BJ (cell line): ENCODE measurements around the gene LRRC8C. TPM values are rescaled to one million over a fixed set of nuclear protein-coding genes. Genes with fewer than 3 reads are reported as not detected.

ENCODE experiments used
- CTCF ChIA-PET: fragments of 350-600 bp; formaldehyde crosslinking; extraction: SDS; loops from one replicate; lab custom pipeline; 2021; ENCODE audit warnings: antibody characterized with exemption, inconsistent platforms; lab: Yijun Ruan, JAX
- POLR2A ChIA-PET: fragments of 300-600 bp; sonication (Branson Sonifier 250); formaldehyde crosslinking; extraction: SDS; loops from one replicate; lab custom pipeline; 2021; ENCODE audit warnings: antibody characterized with exemption; lab: Charles Lee
- DNase-seq: peaks from one replicate; pipeline ENCODE4 v3.0.0-alpha.2; 2011; ENCODE audit warnings: low read depth
- H3K27me3 ChIP-seq: 2 replicates; pipeline ENCODE4 v1.6.0; 2011; ENCODE audit warnings: low read length; ENCODE audit not compliant: control insufficient read depth, insufficient read depth
- H3K36me3 ChIP-seq: 2 replicates; pipeline ENCODE4 v1.5.1; 2011; ENCODE audit warnings: low read length; ENCODE audit not compliant: control insufficient read depth, insufficient read depth
- H3K4me3 ChIP-seq: 2 replicates; pipeline ENCODE4 v1.5.1; 2011; ENCODE audit warnings: low read depth, mild to moderate bottlenecking, control low read depth, low read length
- polyA plus RNA-seq: library from polyadenylated mRNA; depleted of rRNA; stranded (reverse); fragments of >200 nt; gene quantifications from 2 replicates; pipeline ENCODE4 v1.2.3, GENCODE V29; 2011
- TF ChIP-seq, protein P1 (sequence below): IDR thresholded peaks from 2 replicates; pipeline ENCODE4 v1.5.1; 2011; ENCODE audit warnings: low read depth, mild to moderate bottlenecking, control low read depth, inconsistent platforms, low read length, moderate library complexity; ENCODE audit not compliant: insufficient read depth

The LRRC8C gene
- polyA plus RNA-seq, 1 experiment: 3.6 TPM

DNA sequence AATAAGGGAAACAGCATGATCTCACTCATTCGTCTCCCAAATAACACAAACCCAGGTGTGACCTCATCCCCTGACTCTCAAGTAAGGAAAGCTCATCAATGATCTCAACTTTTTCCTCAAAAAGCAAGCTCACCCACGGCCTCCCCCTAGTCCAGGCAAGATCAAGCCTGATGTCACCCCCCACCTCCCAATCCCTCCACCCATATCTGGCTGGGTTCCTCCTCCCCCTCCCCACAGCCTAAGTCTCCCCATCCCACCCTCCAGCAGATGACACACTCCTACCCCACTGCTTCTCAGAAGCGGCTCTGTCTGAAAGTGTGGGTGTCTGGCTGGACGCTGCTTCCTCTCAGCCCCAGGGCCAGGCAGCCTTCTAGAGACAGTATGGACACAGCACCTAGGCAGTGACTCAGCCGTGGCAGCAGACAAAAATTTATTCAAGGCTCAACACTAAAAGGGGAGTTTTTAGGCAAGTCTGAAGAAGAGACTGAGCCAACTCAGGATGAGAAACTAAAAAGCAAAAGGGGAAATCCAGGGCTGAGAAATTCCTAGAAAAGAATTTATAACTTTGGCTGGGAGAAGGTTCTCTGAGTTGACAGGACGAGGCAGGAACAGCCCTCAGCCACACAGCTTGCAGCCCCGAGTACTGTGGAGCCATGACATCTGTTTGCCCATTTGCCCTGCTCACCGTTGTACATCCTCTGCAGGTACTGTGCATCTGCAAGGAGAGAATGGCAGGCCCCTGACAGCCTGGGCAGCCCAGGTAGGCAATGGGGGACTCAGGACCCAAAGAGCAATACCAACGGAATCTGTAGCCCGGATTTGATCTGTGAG, 106.3 kb downstream of the LRRC8C start:
- ChIA-PET POLR2A (no interaction called here), CTCF (interaction anchor here (1.0 kb wide), 1 partner anchor 24 kb away, joined by 3 read pairs; no protein-coding TSS in a partner anchor)
- DNase-seq: no peak
- Histone ChIP-seq H3K27me3 (peaks cover 3% of the 10 kb centered on the region), H3K4me3 (no peak overlapping the region), H3K36me3 (no peaks in the 10 kb centered on the region)
- TF ChIP-seq, protein P1, sequence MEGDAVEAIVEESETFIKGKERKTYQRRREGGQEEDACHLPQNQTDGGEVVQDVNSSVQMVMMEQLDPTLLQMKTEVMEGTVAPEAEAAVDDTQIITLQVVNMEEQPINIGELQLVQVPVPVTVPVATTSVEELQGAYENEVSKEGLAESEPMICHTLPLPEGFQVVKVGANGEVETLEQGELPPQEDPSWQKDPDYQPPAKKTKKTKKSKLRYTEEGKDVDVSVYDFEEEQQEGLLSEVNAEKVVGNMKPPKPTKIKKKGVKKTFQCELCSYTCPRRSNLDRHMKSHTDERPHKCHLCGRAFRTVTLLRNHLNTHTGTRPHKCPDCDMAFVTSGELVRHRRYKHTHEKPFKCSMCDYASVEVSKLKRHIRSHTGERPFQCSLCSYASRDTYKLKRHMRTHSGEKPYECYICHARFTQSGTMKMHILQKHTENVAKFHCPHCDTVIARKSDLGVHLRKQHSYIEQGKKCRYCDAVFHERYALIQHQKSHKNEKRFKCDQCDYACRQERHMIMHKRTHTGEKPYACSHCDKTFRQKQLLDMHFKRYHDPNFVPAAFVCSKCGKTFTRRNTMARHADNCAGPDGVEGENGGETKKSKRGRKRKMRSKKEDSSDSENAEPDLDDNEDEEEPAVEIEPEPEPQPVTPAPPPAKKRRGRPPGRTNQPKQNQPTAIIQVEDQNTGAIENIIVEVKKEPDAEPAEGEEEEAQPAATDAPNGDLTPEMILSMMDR: no peak

DNA sequence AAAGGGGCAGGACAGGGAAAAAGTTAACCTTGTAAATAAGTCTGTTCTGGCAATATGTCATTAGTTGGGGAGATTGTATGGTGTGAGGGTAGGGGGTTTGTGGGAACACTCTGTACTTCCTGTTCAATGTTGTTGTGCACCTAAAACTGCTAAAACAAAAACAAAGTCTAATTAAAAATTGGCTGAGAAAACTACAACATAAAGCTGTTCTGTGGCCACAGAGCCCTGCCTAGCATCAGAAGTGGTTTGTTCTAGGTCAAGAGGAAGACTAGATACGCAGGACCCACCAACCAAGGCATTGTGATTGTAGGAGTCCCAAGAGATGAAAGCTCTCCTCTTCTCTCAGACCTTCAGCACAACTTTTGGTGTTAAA, 106.9 kb downstream of the LRRC8C start:
- peaks cover 3% of the 10 kb centered on the region for H3K27me3 ChIP-seq
- TF ChIP-seq, protein P1: no peak
- CTCF ChIA-PET: interaction anchor here (1.0 kb wide), 1 partner anchor 23 kb away, joined by 3 read pairs; no protein-coding TSS in a partner anchor
- H3K4me3 ChIP-seq: no peak overlapping the region
- POLR2A ChIA-PET: no interaction called here
- DNase-seq: no peak
- no peaks in the 10 kb centered on the region for H3K36me3 ChIP-seq

DNA sequence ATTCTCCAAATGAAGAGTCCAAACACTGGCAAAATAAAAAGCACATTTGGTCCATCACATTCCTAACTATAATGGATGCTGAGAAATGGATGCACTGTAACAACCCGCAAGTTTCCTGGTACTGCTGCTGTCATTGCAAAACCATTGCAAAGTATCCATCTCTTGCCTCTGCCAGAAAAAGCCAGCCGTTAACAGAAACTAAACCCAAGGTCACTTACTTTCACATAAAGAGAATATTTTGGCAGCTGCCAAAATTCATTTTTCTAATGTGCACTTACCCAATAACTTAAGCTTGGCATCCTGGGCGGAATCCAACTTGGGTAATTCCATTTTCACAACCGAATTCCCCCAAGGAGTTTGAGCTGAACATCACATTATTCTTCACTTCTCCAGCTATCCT, 110.9 kb downstream of the LRRC8C start:
- peaks cover 3% of the 10 kb centered on the region for H3K27me3 ChIP-seq

DNA sequence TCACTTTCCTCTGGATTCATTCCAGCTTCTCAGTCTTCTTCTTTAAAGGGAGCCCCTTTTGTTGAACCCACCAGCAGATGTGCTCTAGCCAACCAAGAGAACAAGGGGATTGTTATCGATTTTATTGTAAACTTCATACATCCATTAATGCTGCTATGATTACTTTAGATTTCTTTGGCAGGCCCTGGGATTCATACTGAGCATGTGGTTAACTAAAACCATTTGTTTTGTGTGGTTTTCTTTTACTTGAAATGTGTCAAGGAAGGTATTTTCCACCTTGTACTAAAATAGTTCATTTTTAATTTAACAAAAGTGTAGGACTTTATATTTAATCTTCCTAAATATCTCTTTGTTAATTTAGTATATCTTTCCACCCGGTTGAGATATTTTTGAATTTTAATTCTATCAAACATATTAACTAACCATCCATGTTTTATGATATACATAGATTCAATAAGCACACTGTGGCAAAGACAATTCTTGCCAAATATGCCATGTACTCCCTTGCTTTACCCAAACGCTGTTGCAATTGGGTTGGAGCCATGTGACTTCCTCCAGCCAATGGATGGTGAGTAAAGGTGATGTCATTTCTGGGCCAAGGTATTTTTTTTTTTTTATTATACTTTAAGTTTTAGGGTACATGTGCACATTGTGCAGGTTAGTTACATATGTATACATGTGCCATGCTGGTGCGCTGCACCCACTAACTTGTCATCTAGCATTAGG, 113.7 kb downstream of the LRRC8C start:
- no peak for DNase-seq
- ChIA-PET CTCF (no interaction called here), POLR2A (no interaction called here)
- Histone ChIP-seq H3K36me3 (no peaks in the 10 kb centered on the region), H3K4me3 (no peak overlapping the region), H3K27me3 (peaks cover 3% of the 10 kb centered on the region)
- TF ChIP-seq, protein P1: no peak

More for the DNA sequence above, 110.9 kb downstream of the LRRC8C start:
- DNase-seq: no peak
- ChIA-PET CTCF (interaction anchor here (1.4 kb wide), 1 partner anchor 112 kb away, joined by 3 read pairs; no protein-coding TSS in a partner anchor), POLR2A (no interaction called here)
- Histone ChIP-seq H3K4me3 (no peak overlapping the region), H3K36me3 (no peaks in the 10 kb centered on the region)
- TF ChIP-seq, protein P1: no peak

DNA sequence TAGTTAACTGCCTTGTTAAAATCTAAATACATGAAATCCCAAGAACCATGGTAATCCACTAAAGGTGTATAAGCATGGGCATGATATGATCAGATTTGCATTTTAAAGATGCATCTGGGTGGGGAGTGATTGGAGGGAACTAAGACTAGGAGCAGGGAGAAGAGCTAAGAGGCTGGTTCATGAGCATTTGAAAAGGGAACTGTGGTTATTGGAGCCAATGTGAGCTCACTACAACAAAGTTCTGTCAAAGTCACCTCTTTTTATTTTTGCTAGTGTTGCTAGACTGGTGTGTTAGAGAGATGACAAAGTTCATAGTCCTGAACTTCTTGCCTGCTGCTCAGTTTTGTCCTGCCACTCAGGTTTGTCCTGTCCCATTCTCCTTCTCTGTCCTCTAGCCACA, 120.8 kb downstream of the LRRC8C start:
- H3K27me3 ChIP-seq: no peaks in the 10 kb centered on the region
- no peaks in the 10 kb centered on the region for H3K36me3 ChIP-seq
- ChIA-PET CTCF (no interaction called here), POLR2A (no interaction called here)
- DNase-seq: no peak
- TF ChIP-seq, protein P1: no peak
- H3K4me3 ChIP-seq: no peak overlapping the region
